ENCODE measurements around the gene NME1.
"Not testable (repeated sequence)": the region's sequence is repeated elsewhere in the genome, so short reads cannot be mapped to it uniquely, and the experiment has no call there.

GRCh38 chr17:51122473-51123115 is 30.8 kb upstream of the NME1 start:
- not testable (repeated sequence) for TF ChIP-seq CTCF (conservative IDR thresholded peaks at IDR 0.05 in 1 of 2, IDR thresholded peaks at IDR 0.05 in 1 of 2; ENCODE audit: extremely low read depth in 1 of 2, insufficient read depth in 1 of 2, low read depth in 1 of 2, low read length in 2 of 2); EZH2 (IDR thresholded peaks at IDR 0.05; ENCODE audit: borderline replicate concordance, low read length)

All from mammary epithelial cell (primary cell).